Measurements from ENCODE around the gene CCNI2.

The CCNI2 gene

GRCh38 chr5:132765311-132766019 lies 18.2 kb downstream of the CCNI2 start:
- DNase-seq (ENCODE audit: low spot score): no peak

DNA sequence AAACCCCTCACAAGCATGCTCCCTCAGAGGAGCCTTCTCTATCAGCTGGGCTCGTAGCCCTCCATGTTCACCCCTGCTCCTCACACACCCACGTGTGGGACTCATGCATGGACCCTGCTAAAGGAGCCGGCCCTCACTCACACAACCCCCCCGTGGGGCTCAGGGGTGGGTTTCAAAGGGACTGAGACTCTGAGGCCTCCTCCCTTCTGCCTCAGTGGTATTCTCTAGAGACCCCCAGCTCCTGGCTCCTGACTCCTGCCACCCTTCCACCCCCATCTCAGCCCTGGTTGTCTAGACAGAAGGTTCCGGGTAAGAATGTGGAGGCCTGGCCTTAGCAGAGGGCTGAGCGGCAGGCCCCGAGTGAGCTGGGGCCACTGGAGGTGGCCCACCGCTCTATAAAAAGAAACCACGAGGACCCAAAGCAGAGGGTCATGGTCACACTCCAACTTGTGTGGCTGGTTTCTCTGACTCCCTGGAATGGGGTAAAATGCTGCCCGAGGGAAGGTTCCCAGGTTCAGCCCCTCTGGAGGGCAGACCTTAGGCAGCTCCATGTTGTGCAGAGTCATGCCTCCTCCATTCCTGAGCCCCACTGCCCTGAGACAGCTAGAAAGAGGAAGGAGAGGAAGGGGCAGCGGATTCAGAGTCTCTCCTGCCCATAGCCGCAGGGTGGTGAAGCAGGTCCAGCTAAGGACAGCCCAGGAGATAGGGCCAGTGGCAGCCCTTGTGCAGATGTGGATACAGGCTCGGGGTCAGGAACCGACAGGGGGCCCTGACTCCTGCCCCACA lies 19.0 kb downstream of the CCNI2 start:
- no peak for DNase-seq (ENCODE audit: low spot score)

DNA sequence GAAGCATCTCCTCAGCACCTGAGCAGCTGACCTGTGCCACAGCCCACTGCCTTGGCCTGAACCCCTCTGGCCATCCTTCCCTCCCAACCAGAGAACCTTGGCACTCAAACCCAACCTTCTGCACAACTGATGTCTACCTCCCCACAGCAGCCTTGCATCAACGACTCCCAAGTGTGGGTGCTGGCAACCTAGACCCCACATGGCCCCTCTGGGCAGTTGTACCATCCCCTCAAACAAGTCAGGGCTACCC lies 19.5 kb downstream of the CCNI2 start:
- no peak for DNase-seq (ENCODE audit: low spot score)

- no peak for DNase-seq (ENCODE audit: low spot score)
Measured at GRCh38 chr5:132767150-132767549, 19.9 kb downstream of the CCNI2 start.

- DNase-seq (ENCODE audit: low spot score): no peak
Measured at GRCh38 chr5:132768485-132768868, 21.3 kb downstream of the CCNI2 start.

DNA sequence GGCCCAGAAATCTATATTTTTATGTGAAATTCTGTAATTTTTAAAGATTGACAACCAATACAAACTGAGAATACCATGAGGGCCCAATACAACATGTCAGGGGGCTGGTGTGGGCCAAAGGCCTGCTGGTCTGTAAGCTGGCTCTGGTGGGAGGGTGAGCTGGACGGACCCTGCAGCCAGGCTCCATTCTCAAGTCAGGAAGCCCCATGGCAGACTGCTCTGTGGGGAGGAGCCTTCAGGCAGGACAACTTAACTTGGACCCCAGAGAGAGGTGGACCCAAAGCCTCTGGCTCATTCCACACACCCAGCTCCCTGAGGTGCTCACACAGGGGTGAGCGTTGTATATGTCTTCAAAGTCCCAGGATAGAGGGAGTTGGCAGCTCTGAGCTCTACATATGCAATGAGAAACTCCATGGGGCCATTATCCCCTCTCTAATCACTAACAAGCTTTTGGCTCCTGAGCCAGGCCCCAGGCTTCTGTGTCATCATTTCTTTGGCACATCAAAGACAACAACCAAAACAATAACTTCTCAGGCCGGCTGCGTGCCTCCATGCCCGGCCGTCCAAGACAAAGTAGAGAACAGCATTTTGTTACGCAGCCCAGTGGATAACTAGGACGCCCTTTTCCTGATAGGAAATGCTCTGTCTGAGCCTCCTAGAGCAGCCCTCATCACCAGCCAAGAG lies 23.4 kb downstream of the CCNI2 start:
- DNase-seq (ENCODE audit: low spot score): no peak

DNA sequence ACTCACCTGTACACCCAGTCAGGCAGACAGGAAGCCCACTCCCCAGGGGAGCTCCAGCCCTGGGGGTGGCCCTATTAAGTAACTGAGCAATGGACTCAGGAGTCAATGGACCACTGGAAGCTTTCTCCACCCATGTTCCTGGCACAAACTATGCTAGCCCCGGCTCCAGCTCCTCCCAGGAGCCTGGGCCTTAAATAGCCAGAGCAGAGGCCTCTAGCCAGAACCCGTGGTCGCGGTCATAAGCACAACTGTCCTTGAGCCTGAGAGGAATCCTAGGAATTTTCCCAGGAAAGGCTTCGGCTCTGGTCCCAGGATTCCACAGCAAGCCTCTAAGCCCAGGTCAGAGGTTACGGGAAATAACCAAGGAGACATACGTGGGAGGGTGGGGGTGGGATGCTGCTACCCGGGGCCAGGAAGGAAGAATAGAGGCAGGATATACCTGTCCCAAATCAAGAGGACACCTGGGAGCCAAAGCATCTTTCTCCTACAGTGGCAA lies 24.3 kb downstream of the CCNI2 start:
- DNase-seq (ENCODE audit: low spot score): no peak

GRCh38 chr5:132772291-132773070 lies 25.3 kb downstream of the CCNI2 start:
- no peak for DNase-seq (ENCODE audit: low spot score)

GRCh38 chr5:132773114-132773513 lies 25.9 kb downstream of the CCNI2 start:
- no peak for DNase-seq (ENCODE audit: low spot score)

- peak; percentile 66 for DNase-seq (ENCODE audit: low spot score)
Measured at GRCh38 chr5:132773601-132774355, 26.6 kb downstream of the CCNI2 start.

GRCh38 chr5:132774406-132774805 lies 27.2 kb downstream of the CCNI2 start:
- DNase-seq (ENCODE audit: low spot score): no peak

- no peak for DNase-seq (ENCODE audit: low spot score)
Measured at GRCh38 chr5:132774896-132775295, 27.7 kb downstream of the CCNI2 start.

DNA sequence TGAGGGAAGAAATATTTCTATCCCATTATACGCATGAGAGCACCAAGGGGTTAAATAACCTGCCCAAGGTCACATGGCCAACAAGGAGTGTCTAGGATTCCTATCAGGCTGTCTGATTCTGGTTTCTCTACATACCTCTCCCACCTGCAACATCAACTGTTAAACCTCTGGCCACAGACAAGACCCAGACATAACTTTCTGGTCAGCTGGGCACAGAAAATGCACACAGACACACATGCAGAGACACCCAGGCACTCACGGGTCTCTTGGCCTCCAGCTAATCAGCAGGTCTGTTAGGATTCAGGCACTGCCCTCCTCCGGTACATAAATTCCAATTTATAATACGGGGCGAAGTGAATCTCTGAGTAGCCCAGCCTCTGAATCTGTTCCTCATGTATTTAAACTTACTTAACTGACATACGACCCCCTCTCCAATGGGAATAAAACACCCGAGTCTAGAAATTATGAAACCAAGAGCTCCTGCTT lies 28.3 kb downstream of the CCNI2 start:
- no peak for DNase-seq (ENCODE audit: low spot score)

DNA sequence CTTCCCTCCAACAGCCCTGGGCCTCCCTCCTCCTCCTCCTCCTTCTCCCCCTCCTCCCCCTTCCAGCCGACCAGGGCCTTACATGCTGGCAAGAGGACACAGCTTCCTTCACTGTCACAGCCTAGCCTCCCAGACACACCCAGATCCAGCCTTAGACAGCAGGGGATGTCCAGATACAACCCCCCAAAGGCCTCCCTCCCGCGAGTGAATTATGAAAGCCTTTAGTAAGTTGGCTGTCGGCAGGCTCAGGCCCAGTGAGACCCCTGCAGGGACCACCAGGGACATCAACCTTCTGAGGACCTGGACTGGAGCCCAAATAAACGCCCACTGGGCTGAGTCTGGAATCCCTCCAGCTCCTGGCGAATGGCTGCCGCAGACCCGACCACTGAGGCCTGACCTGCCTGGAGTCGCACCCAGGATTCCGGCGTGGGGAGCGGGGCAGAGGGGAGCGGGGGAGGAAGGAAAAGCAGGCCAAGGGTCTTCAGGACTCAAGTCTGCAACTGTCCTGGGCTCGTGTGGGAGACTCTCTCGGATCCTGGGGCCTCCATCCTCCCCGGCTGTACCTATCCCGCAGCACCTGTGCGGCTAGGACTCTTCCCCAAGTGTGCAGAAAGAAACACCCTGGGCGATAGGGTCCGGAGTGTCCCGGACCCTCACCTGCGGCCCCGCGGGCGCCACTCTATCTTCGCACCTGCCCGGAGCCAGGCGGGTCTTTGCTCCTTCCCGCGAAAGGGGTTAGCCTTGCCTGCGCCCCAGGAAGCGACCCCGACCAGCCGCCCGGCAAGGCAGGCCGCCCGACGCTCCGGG lies 29.1 kb downstream of the CCNI2 start:
- DNase-seq (ENCODE audit: low spot score): peak; percentile 58

DNA sequence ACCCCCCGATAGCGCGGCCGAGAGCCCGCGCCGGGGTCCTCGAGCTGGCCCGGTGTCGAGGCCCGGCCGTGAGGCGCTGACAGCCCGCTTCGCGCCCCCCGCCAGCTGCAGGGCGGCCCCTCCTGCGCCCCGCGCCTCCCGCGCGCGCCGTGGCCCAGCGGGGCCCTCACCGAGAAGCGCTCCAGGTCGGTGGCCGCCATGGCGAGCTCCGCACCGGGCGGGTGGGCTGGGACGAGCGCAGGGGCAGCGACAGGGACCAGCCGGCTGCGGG lies 29.6 kb downstream of the CCNI2 start:
- no peak for DNase-seq (ENCODE audit: low spot score)

DNA sequence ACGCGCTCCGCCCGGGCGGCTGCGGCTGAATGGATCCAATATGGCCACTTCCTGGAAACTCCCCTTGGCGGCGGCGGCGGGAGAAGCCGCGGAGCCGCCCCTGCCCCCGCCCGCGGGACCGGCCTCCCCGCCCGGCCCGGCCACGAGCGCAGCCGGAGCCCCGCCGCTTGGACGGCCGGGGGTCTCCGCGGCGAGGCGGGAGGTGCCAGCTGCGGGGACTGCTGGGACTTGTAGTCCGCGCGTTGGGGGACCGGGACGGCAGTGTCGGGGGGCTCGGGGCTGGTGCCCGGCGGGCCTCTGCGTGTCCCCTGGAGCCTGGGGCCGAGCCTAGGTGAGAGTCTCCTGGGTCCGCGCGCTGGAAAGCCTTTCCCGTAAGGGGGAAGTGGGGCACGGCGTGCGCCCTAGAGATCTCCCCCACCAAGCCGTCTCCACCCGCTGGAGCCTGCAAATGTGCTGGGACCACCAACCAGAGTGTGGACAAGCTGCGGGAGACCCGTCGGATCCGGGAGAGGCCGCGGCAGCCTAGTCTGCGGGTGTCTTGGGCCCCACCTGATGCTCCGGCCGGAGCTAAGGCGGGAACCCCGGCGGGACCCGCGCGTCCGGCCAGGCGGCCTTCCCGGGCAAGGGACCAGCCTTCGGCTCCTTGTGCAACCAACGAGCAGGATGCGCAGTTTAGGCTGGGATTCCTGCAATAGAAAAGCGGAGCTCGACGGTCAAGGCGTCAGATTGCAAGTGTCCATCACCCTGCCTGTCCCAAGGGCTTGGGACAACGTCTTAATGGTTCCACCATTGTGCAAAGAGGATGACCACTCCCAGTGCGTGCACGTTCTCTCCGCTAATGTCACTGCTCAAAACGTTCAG lies 30.2 kb downstream of the CCNI2 start, which contains the start of gene SEPTIN8:
Gene SEPTIN8 (minus strand): TSS at position 31 of the 861 bp plus-strand sequence. CDS start 102 bp downstream, outside the sequence.
- DNase-seq (ENCODE audit: low spot score): peak; percentile 83

DNA sequence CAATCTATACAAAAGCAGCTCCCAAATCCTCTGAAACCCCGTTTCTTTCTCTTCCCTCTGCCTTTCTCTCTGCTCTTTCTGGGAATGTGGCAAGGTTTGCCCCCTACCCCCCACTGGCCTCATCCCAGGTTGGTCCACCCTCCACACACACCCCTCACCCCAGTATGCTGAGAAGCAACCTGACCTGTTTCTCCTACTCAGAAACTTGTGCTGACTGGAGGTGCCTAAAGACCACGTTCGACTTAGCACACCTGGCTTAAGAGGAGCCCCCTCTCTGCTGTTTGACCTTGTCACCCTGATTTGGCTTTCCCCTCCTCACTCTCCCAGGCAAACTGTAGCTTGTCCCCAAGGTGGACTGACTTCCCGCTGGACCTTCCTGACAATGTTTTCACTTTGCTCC lies 30.9 kb downstream of the CCNI2 start:
- DNase-seq (ENCODE audit: low spot score): no peak

- DNase-seq (ENCODE audit: low spot score): no peak
Measured at GRCh38 chr5:132778856-132779255, 31.6 kb downstream of the CCNI2 start.

GRCh38 chr5:132779961-132780360 lies 32.7 kb downstream of the CCNI2 start:
- no peak for DNase-seq (ENCODE audit: low spot score)

DNA sequence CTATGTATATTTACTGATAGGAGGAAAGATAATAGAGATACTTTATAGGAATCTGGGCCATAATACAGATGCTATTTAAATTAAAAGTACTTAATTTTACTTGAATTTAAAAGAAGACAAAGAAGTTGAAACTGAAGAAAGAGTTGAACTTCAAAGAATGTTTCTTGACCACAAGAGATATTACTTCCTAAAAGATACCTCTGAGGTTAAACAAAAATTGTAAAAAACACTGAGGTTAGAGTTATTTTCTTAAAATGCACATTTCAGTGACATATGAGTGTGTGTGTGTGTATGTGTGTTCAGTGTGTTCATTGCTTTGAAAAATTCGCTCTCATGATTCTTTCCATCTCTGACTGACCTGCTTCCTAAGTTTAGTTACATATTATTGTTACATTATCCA lies 33.4 kb downstream of the CCNI2 start:
- no peak for DNase-seq (ENCODE audit: low spot score)

Measured in D341Med (cell line).